SU-DHL-6 (cell line): ENCODE results near the gene SSC5D.

Experiments used
- H2AFZ ChIP-seq: fragments of 200-600 bp; sonication (generic); 2 replicates; pipeline ENCODE4 v1.6.1; 2014; ENCODE audit warnings: low read depth, mild to moderate bottlenecking, moderate library complexity, mixed read lengths, antibody characterized with exemption, low read length; ENCODE audit not compliant: severe bottlenecking
- H3F3A ChIP-seq: fragments of 200-600 bp; shearing (Covaris generic); 2 replicates; pipeline ENCODE4 v1.6.0; 2016; ENCODE audit warnings: antibody characterized with exemption, mild to moderate bottlenecking; ENCODE audit not compliant: insufficient read depth
- H3K27ac ChIP-seq: fragments of 200-600 bp; sonication (generic); 2 replicates; pipeline ENCODE4 v1.5.1; 2016; ENCODE audit warnings: low read depth, mild to moderate bottlenecking, low read length, moderate library complexity, mixed read lengths
- H3K27me3 ChIP-seq: fragments of 200-600 bp; sonication (generic), shearing (Covaris generic); 2 replicates; pipeline ENCODE4 v1.6.0; 2014; ENCODE audit warnings: mild to moderate bottlenecking, low read length
- H3K36me3 ChIP-seq: fragments of 200-600 bp; sonication (generic); 2 replicates; pipeline ENCODE4 v1.6.1; 2014; ENCODE audit warnings: mild to moderate bottlenecking, low read length, mixed read lengths
- H3K4me2 ChIP-seq: fragments of 300-600, 200-600 bp; shearing (Covaris generic), sonication (generic); 2 replicates; pipeline ENCODE4 v1.6.0; 2014; ENCODE audit warnings: low read length, low read depth, mild to moderate bottlenecking; ENCODE audit not compliant: poor library complexity, severe bottlenecking
- H3K4me3 ChIP-seq: fragments of 200-600 bp; sonication (generic); 2 replicates; pipeline ENCODE4 v1.5.1; 2014; ENCODE audit warnings: antibody characterized with exemption, low read length, mild to moderate bottlenecking, mixed read lengths; ENCODE audit not compliant: insufficient read depth, poor library complexity, severe bottlenecking
- H3K79me2 ChIP-seq: fragments of 200-600 bp; sonication (generic); 2 replicates; pipeline ENCODE4 v1.6.1; 2014; ENCODE audit warnings: mild to moderate bottlenecking, low read length, moderate library complexity; ENCODE audit not compliant: insufficient read depth
- H3K9ac ChIP-seq: fragments of 200-600 bp; sonication (generic); 2 replicates; pipeline ENCODE4 v1.7.0; 2014; ENCODE audit warnings: mild to moderate bottlenecking, low read length
- H3K9me2 ChIP-seq: fragments of 200-600 bp; sonication (generic); replicated peaks from 2 replicates; pipeline ENCODE4 v1.6.1; 2014; ENCODE audit warnings: low read length; ENCODE audit not compliant: insufficient read depth
- H3K9me3 ChIP-seq: fragments of 200-600 bp; sonication (generic); 2 replicates; pipeline ENCODE4 v1.6.1; 2014; ENCODE audit warnings: low read length, mixed read lengths; ENCODE audit not compliant: insufficient read depth
- H4K20me1 ChIP-seq: fragments of 200-600 bp; sonication (generic); 2 replicates; pipeline ENCODE4 v1.6.1; 2014; ENCODE audit warnings: low read depth, mild to moderate bottlenecking, antibody characterized with exemption, low read length, moderate library complexity, mixed read lengths
- CTCF ChIP-seq: fragments of 200-600 bp; sonication (generic); IDR thresholded peaks from one replicate; pipeline ENCODE4 v1.5.1; 2017; ENCODE audit warnings: antibody characterized with exemption, mild to moderate bottlenecking, low read length, moderate library complexity; ENCODE audit not compliant: insufficient read depth, poor library complexity, severe bottlenecking
- EZH2phosphoT487 ChIP-seq: fragments of 200-600 bp; sonication (generic), shearing (Covaris generic); conservative IDR thresholded peaks from 2 replicates; pipeline ENCODE4 v1.6.1; 2018; ENCODE audit warnings: mild to moderate bottlenecking, antibody characterized with exemption, low read length, moderate library complexity, mixed read lengths

The SSC5D gene

GRCh38 chr19:55559684-55560083 is 71.4 kb downstream of the SSC5D start:
- Histone ChIP-seq H4K20me1 (no peaks in the 10 kb centered on the region), H3F3A (no peaks in the 10 kb centered on the region), H3K79me2 (no peaks in the 10 kb centered on the region), H3K27ac (no peak overlapping the region), H3K27me3 (no peaks in the 10 kb centered on the region), H3K4me3 (no peak overlapping the region), H3K36me3 (no peaks in the 10 kb centered on the region), H2AFZ (no peak overlapping the region), H3K9me3 (no peaks in the 10 kb centered on the region), H3K9ac (no peak overlapping the region), H3K4me2 (no peak overlapping the region), H3K9me2 (no peaks in the 10 kb centered on the region)
- TF ChIP-seq EZH2phosphoT487 (no peak), CTCF (no peak)

GRCh38 chr19:55563261-55563690 is 75.0 kb downstream of the SSC5D start:
- Histone ChIP-seq H3K79me2 (no peaks in the 10 kb centered on the region), H3K9ac (no peak overlapping the region), H3K27me3 (no peaks in the 10 kb centered on the region), H2AFZ (no peak overlapping the region), H3K4me3 (no peak overlapping the region), H3F3A (no peaks in the 10 kb centered on the region), H3K4me2 (no peak overlapping the region), H4K20me1 (no peaks in the 10 kb centered on the region), H3K9me2 (no peaks in the 10 kb centered on the region), H3K9me3 (no peaks in the 10 kb centered on the region), H3K27ac (no peak overlapping the region), H3K36me3 (no peaks in the 10 kb centered on the region)
- TF ChIP-seq EZH2phosphoT487 (no peak), CTCF (no peak)

- Histone ChIP-seq H2AFZ (no peak overlapping the region), H3F3A (no peaks in the 10 kb centered on the region), H3K9me2 (no peaks in the 10 kb centered on the region)
These were observed 78.6 kb downstream of the SSC5D start for GRCh38 chr19:55566823-55567222.

More at GRCh38 chr19:55566823-55567222, 78.6 kb downstream of the SSC5D start:
- Histone ChIP-seq H3K36me3 (no peaks in the 10 kb centered on the region), H3K27ac (no peak overlapping the region), H3K79me2 (no peaks in the 10 kb centered on the region), H3K9me3 (no peaks in the 10 kb centered on the region), H3K9ac (no peak overlapping the region), H3K4me2 (no peak overlapping the region), H3K27me3 (no peaks in the 10 kb centered on the region), H3K4me3 (no peak overlapping the region), H4K20me1 (no peaks in the 10 kb centered on the region)
- no peak for TF ChIP-seq EZH2phosphoT487
- no peak for TF ChIP-seq CTCF
